GM12892 (cell line): ENCODE results near the gene CRYL1.

Experiments
- DNase-seq: peaks from one replicate; pipeline ENCODE4 v3.0.0; 2011; ENCODE audit not compliant: insufficient read length
- FAIRE-seq: peaks from 2 replicates; lab custom pipeline; 2011; peaks lifted over from hg19 to GRCh38; lab: Jason Lieb, UNC
- POLR2A ChIP-seq: IDR thresholded peaks from 2 replicates; pipeline ENCODE4 v1.6.1; 2011; ENCODE audit warnings: low read depth, low read length, control low read depth
- POLR2AphosphoS5 ChIP-seq: IDR thresholded peaks from 2 replicates; pipeline ENCODE4 v1.6.1; 2011; ENCODE audit warnings: low read depth, low read length, control low read depth
- TAF1 ChIP-seq: IDR thresholded peaks from 2 replicates; pipeline ENCODE4 v1.6.1; 2011; ENCODE audit warnings: low read depth, mild to moderate bottlenecking, control low read depth, low read length, borderline replicate concordance

The CRYL1 gene

DNA sequence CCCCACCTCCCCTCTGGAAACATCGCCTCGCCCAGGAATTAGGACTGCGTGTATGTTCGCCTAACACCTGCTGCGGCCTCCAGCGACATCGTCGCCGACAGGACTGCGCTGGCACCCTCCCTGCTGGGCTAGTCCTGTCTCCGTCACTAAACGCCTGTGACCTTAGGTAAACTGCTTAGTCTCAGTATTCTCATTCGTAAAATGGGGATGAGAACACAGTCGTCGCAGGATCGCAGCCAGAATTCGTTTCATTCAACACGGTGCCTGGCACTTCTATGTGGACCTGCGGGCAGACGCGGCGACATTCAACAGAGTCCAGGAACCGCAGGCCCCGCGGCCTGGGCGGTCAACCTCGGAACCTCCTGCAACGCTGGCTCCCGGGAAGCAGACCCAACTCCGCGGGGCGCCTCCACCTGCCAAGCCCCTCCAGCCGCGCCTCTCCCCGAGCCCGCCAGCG is 485 bp downstream of the CRYL1 start:
- TF ChIP-seq TAF1, result no peak
- no peak for TF ChIP-seq POLR2A
- no peak for TF ChIP-seq POLR2AphosphoS5
- DNase-seq, result no peak
- no peak for FAIRE-seq

DNA sequence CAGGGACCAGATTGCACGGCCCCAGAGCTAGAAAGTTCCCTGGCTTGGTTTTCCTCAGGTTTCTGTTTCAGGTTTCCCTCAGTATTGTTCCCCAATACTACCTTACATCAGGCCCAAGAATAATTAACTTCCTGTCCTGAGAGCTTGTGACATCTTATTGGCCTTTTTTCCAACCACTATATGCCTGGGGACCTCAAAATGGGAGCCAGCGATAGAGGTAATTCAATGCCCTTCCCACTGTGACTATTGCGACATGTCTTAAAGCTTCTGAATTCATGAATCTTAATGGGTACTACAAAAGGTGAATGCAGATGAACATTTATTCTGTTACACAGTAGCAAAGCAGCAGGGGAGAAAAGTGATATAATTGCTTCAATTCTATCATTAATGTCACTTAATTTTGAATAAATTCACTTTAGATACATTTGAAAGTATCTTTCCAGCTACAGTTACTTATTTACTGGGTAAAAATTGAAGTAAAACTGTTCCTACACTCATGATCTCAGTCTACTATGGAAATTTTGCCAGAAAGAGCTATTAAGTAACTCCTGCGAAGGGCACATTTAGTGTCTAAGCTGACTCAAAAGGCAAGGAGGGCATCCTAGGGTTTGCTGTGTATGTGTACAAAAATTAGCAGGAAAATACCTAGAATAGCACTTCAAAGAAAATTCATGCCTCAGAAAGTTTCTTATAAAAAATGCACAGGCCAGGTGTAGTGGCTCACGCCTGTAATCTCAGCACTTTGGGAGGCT is 4.1 kb downstream of the CRYL1 start:
- FAIRE-seq (no peak), DNase-seq (no peak)
- TF ChIP-seq TAF1, result no peak
- TF ChIP-seq POLR2A, result no peak
- no peak for TF ChIP-seq POLR2AphosphoS5

DNA sequence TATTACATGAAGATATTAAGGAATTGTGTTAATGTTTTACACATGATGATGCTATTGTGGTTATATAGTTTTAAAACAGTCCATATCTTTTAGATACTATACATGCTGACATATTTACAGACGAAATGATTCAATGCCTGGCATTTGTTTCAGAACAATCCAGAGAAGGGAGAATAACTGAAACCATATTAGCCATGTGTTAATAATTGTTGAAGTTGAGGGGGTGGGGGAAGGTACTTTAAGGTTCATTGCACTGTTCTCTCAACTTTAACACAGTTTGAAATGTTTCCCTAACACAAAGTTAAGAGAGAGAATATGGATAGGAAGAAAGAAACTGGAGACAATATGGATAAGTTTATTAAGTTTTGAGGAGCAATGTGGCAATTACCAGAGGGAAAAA is 5.8 kb downstream of the CRYL1 start:
- TF ChIP-seq POLR2AphosphoS5, result no peak
- TF ChIP-seq TAF1, result no peak
- no peak for TF ChIP-seq POLR2A
- DNase-seq (no peak), FAIRE-seq (no peak)

DNA sequence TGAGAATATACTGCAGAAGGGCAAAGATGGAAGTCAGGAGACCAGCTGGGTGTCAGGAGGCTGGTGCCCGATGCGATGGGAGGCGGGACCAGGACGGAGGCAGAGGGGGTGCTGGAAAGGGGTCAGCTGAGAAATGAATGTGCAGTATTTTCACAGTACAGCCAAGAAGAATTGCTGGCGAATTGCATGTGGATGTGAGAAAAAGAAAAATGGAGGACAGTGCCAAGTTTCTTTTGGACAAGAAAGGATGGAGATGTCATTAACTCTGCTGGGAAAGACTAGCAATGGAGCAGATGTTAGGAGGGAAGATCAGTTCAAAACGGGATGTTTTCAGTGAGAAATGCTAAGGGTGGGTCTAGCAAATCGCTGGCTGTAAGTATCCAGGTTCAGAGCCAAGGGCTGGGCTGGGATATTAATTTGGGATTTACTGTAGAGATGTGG is 7.0 kb downstream of the CRYL1 start:
- no peak for TF ChIP-seq TAF1
- TF ChIP-seq POLR2AphosphoS5, result no peak
- TF ChIP-seq POLR2A, result no peak
- DNase-seq, result no peak
- FAIRE-seq, result no peak

DNA sequence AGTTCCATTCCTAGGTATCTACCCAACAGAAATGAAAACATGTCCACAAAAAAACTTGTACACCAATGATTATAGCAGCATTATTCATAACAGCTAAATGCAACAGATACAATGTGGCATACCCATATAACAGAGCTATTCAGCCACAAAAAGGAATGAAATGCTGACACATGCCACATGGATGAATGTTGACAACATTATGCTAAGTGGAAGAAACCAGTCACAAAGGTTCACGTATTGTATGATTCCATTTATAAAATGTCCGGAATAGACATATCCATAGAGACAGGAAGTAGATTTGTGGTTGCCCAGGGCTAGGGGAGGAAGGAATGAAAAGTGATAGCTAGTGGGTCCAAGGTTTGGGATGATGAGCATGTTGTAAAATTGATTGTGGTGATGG is 10.8 kb downstream of the CRYL1 start:
- no peak for FAIRE-seq
- DNase-seq, result no peak
- TF ChIP-seq POLR2A, result no peak
- no peak for TF ChIP-seq TAF1
- TF ChIP-seq POLR2AphosphoS5, result no peak

DNA sequence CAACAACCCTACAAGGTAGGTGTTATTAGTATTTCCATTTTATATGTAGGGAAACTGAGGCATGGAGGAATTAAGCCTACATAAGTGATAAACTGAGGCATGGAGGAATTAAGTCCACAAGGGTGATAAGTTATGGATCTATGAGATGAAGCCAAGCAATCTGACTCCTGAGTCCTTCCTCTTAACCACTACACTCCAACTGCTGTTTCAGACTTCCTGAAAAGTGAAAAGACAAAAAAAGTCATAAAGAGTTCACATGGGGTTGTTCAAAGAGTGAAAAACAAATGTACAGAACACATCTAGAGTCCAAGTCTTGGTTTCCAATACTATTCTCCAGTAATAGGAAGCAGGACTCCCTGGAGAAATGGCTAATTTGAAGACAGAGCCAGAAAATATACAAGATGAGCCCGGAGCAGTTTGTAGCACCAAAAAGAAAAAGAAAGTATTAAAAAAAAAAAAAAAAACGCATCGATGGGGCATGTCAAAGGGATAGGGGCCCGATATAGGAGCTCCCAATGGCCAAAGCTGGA is 12.1 kb downstream of the CRYL1 start:
- FAIRE-seq, result no peak
- DNase-seq, result no peak
- TF ChIP-seq POLR2A (no peak), POLR2AphosphoS5 (no peak), TAF1 (no peak)

DNA sequence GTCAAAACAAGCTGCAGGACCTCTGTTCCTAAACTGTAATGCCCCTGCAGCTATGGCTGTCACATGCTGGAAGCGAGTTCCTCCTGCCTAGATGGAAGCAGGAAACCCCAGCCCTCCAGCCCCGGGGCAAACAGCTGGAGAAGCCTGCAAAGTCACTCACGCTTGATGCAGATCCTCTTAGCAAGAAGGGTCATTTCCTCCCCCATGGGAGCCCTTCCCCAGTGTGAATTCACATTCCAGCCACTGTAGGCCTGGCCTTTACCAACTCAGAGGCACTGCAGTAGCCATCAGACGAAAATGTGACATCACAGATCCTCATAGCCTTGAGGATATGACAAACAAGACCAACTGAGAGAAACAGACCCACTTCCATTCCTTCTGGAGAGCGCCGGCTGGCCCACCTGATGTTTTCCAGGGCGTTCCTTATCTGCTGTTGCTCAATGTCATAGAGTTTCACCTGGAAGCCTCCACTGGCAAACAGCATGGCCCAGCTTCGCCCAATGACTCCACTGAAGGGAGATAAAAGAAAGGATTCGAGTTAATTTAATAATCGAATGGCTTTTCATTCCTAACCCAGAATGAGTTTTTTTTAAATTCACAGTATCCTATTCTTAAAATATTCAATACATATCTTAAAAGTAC is 13.5 kb downstream of the CRYL1 start:
- TF ChIP-seq POLR2A, result no peak
- TF ChIP-seq POLR2AphosphoS5, result no peak
- TF ChIP-seq TAF1, result no peak
- no peak for FAIRE-seq
- no peak for DNase-seq

DNA sequence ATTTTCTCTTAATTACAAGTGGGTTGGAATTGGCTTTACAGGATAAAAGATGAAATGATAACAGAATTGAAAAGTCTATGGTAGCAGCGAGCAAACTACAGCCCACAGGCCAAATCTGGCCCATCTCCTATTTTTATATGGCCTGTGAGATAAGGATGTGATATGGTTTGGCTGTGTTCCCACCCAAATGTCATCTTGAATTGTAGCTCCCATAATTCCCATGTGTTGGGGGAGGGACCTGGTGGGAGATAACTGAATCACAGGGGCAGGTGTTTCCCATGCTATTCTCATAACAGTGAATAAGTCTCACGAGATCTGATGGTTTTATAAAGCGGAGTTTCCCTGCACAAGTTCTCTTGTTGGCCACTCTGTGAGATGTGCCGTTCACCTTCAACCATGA is 19.0 kb downstream of the CRYL1 start:
- DNase-seq (no peak), FAIRE-seq (no peak)
- TF ChIP-seq TAF1 (no peak), POLR2AphosphoS5 (no peak), POLR2A (no peak)

DNA sequence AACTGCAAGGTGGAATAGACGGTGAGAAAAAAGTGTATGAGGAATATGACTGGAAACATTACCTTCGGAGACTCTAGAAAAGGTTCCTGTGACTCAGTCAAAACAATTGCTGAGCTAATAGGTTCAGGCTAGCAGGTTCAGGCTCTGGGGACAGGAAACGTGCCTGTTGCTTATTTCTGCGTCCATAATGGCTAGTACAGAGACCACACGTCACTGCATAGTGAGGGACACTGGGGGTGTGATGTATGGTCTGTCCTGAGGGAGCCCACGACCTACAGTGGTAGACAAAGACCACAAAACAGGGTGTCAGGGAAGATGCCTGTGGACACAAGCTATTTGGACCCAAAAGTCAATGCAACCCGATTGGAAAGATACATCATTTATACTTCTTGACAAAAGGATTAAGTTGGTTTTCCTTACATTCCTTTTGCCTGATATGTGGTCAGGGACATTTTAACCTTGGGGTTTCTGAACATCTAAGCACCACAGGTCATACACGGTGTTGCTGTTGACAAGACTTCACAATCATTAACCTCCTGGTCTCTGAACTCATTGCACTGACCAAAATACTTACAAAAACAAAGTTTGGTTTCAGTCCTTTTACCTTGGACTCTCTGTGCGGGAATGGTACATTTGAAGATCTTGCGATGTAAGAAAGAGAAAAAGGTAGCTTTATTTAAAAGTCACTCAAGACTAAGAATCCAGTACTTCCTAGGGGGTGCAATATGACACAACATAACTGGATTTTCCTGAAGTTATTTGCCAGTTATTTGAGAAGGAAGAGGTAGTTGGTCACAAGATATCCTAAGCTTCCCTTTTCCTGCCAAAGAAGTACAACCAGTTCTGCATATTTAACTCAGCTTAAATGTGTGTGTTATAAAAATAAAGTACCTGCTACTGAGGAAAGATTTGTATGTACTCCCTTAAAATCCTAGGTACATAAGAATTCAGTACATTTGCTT is 20.0 kb downstream of the CRYL1 start:
- FAIRE-seq (no peak), DNase-seq (no peak)
- TF ChIP-seq POLR2A (no peak), TAF1 (no peak), POLR2AphosphoS5 (no peak)

DNA sequence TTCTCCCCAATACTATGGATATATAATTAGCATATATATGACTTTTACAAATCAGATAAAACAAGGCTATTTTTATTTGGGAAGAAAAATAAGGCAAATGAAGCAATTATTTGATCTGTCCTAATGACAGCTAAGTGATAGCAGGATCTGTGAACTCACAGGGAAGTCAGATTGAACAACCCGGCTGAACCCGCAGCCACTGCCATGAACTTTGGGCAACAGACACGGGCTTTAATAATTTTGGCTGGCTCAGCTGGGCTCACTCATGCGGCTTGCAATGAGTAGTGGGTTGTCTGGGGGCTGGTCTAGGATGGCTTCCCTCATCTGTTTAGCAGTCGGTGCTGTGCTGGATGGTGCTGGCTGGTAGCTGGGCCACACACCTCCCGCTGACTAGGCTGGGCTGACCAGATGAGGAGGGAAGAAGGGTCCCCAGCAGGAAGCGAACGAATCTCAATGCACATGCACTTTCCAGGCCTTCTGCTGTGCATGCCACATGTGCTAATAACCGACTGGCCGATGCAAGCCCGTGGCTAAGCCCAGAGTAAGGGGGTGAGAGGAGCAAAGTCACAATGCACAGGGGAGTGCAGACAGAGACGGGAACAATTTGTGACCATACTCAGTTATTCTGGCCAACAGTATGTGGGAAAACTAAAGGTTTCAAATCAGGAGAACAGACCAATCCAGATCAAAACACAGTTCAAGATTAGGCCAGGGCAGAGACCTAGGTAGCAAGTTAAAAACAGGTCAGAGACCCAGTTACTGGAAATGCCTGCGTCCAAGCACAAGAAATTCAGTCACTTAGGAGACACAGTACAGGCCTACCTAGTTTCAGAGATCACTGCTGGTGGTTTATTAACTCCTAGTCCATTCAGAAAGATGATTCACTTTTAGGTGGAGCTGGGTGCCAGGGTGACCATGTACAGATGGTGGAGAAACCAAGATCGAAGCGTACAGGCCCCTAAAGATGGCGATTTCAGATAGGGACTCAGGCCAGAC is 22.3 kb downstream of the CRYL1 start:
- no peak for DNase-seq
- FAIRE-seq, result no peak
- TF ChIP-seq POLR2A (no peak), TAF1 (no peak), POLR2AphosphoS5 (no peak)

DNA sequence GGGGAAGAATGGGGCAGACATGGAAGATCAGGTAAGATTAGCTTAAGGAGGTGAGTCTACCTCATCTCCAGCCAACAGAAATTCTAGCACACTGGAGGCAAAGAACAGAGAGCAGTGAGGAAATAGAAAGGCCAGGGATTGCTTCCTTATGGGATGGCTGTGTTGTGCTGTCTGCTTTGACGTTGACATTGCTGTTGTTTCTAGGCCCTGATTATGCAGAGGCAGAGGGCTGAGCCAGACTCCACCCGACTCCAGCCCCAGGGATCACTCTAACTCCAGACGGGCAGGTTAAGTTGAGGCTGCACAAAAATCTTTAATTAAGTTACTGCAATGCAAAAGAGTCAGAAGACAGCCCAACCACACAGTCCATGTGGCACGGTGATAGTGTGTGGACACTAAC is 24.1 kb downstream of the CRYL1 start:
- DNase-seq, result no peak
- TF ChIP-seq POLR2A (no peak), POLR2AphosphoS5 (no peak), TAF1 (no peak)
- FAIRE-seq, result no peak
